ENCODE measurements around the gene VPS37D. TPM values are rescaled to one million over a fixed set of nuclear protein-coding genes. Genes with fewer than 3 reads are reported as not detected.

Gene VPS37D
- total RNA-seq, 1 donor from 2014 or later: 15.6 TPM

DNA sequence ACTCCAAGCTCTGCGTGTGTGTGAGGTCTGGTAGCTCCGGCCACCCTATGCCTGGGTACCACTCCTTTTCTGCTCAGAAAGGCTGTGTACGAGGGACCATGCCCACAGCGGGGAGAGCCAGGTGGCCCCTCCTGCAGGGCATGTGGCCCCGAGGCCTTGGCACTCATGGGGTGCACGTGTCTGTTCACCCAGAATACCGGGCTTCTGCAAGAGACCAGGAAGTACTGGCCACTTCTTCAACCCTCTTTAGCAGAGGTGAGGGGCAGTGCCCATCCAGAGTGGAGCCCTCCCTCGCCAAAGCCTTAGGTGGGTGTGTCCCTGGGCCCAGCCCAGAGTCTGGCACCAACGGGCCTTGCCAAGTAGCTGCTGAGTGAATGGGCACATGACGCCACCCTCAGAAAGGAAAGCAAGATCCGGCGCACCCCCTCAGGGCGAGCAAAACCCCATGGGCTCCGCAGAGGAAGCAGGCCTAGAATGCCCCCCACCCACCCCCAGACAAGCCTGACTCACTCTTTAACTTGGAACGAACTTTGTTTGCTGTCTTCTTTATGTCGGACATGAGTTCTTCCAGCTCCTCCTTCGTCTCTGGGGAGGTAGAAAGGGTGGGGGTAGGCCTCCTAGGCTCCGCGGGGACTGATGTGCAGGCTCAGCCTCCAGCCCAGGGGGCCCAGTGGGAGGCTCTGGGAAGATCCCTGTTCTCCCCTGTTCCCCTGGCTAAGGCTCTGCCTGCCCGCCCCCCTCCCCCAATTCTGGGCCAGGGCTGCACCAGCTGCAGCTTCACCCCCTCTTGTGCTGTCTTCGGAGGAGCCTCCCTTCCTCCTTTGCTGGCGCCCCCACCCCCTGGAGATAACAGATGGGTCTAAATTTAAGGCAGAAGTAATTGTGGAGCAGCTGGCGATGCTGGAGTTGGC lies 37.3 kb downstream of the VPS37D start:
- Mint-ChIP-seq H3K36me3 (ENCODE audit: insufficient read depth) (peaks cover 14% of the 10 kb centered on the region), H3K4me3 (ENCODE audit: low read depth) (no peak overlapping the region), H3K27me3 (no peaks in the 10 kb centered on the region), H3K4me1 (ENCODE audit: low read depth) (no peaks in the 10 kb centered on the region), H3K9me3 (ENCODE audit: low read depth) (no peaks in the 10 kb centered on the region), H3K27ac (no peak overlapping the region)
- TF ChIP-seq, protein P1, sequence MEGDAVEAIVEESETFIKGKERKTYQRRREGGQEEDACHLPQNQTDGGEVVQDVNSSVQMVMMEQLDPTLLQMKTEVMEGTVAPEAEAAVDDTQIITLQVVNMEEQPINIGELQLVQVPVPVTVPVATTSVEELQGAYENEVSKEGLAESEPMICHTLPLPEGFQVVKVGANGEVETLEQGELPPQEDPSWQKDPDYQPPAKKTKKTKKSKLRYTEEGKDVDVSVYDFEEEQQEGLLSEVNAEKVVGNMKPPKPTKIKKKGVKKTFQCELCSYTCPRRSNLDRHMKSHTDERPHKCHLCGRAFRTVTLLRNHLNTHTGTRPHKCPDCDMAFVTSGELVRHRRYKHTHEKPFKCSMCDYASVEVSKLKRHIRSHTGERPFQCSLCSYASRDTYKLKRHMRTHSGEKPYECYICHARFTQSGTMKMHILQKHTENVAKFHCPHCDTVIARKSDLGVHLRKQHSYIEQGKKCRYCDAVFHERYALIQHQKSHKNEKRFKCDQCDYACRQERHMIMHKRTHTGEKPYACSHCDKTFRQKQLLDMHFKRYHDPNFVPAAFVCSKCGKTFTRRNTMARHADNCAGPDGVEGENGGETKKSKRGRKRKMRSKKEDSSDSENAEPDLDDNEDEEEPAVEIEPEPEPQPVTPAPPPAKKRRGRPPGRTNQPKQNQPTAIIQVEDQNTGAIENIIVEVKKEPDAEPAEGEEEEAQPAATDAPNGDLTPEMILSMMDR (IDR thresholded peaks at IDR 0.05; ENCODE audit: unreplicated experiment): no peak
- no peak for DNase-seq (ENCODE audit: low spot score, unreplicated experiment)

DNA sequence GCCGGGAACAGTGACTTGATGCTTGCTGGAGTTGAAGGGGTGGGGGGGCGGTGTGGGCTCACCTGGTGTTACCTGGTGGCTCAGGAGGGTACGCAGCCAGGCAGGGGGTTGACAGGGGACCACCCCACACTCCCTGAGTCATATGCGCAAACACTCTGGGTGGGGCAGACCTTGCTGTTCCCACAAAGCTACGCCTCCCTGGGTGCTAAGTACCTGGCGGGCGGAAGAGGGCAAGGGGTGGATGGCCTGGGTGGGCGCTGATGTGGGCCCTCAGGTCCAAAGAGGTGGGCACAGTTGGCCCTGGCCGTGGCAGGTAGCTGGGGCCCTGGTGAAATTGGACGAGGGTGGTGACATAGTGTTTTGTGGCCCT lies 37.9 kb downstream of the VPS37D start:
- no peaks in the 10 kb centered on the region for H3K27me3 Mint-ChIP-seq
- H3K27ac Mint-ChIP-seq: no peak overlapping the region
- no peak overlapping the region for H3K4me3 Mint-ChIP-seq (ENCODE audit: low read depth)
- no peaks in the 10 kb centered on the region for H3K4me1 Mint-ChIP-seq (ENCODE audit: low read depth)
- peaks cover 14% of the 10 kb centered on the region for H3K36me3 Mint-ChIP-seq (ENCODE audit: insufficient read depth)
- no peaks in the 10 kb centered on the region for H3K9me3 Mint-ChIP-seq (ENCODE audit: low read depth)
- DNase-seq (ENCODE audit: low spot score, unreplicated experiment): no peak
- TF ChIP-seq, protein P1 (IDR thresholded peaks at IDR 0.05; ENCODE audit: unreplicated experiment): no peak

DNA sequence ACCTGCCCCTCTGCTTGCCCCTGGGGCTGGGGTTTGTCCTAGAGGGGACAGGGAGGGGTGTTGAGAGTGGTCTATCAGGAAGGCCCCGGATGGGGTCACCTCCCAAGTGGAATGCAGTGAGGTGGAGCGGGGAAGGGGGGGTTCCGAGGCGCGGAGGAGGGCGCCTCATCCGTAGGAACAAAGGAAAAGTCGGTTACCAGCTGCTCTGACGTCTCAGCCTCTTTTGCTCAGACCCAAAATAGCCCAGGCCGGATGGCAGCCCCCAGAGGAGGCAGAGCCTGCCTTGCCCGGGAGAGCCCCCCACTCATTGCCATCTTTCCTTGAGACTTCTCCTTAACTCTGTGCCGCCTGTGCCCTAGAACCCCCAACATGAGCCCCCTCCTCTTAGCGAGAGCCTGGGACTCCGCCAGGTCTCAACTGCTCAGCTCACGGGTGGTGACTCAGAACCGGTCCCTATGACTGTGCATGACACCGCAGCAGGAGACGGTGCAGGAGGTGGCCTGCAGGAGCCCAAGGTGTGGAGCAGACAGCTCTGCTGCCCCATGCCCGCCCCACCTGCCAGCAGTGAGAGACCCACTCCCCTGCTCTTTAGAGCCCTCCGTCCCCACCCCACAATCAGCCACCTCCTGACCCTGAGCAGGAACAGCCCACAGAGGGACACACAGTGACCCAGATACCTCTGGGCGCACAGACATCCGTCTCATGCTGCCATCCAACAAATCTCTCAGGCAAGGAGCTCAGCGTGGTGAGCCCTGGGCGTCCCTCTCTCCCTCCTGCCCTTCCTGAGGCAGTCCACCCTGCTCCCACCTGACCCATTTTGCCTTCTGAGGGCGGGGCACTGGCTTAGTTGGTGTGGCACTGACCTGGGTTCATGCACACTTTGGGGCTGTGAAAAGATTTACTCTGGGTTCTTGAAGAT lies 38.8 kb downstream of the VPS37D start:
- Mint-ChIP-seq H3K4me1 (ENCODE audit: low read depth) (no peaks in the 10 kb centered on the region), H3K36me3 (ENCODE audit: insufficient read depth) (peaks cover 14% of the 10 kb centered on the region), H3K27me3 (no peaks in the 10 kb centered on the region), H3K4me3 (ENCODE audit: low read depth) (no peak overlapping the region), H3K9me3 (ENCODE audit: low read depth) (no peaks in the 10 kb centered on the region), H3K27ac (no peak overlapping the region)
- TF ChIP-seq, protein P1 (IDR thresholded peaks at IDR 0.05; ENCODE audit: unreplicated experiment): no peak
- no peak for DNase-seq (ENCODE audit: low spot score, unreplicated experiment)

DNA sequence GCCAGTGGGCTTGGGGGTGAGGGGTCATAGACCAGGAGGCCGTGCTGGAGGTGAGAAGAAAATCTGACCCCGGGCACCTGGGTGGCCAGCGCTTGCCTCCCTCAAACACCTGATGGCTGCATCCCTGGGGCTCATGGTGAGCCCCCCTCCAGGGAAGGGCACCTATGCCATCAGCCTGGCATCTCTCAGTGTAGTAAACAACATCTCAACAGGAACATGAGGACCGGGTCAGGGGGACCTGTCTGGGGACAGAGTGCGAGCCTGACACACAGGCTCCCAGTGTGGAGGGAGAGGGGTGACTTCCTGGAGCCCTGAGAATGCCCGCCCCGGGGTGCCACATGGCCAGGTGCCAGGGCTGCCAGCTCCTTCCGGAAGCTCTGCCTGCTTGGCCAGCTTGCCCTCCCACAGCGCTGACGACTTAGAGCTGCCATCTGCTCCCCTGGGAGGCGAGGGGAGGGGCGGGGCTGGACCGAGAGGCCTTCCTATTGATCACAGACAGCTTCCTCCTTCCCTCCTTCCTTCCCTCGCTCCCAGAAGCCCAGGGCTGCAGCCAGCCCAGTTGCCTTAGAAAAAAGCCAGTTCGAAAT lies 39.5 kb downstream of the VPS37D start:
- Mint-ChIP-seq H3K4me3 (ENCODE audit: low read depth) (no peak overlapping the region), H3K4me1 (ENCODE audit: low read depth) (no peaks in the 10 kb centered on the region), H3K36me3 (ENCODE audit: insufficient read depth) (peaks cover 6% of the 10 kb centered on the region), H3K27me3 (no peaks in the 10 kb centered on the region), H3K27ac (no peak overlapping the region), H3K9me3 (ENCODE audit: low read depth) (no peaks in the 10 kb centered on the region)
- no peak for DNase-seq (ENCODE audit: low spot score, unreplicated experiment)
- TF ChIP-seq, protein P1 (IDR thresholded peaks at IDR 0.05; ENCODE audit: unreplicated experiment): no peak
